Right cardiac atrium (tissue), 5 donors: ENCODE results near the gene RPTOR. TPM values are rescaled to one million over a fixed set of nuclear protein-coding genes. Genes with fewer than 3 reads are reported as not detected.
A peak's percentile ranks its signal among the peaks of the same experiment; 100 is the strongest.
"Not testable (repeated sequence)": the region's sequence is repeated elsewhere in the genome, so short reads cannot be mapped to it uniquely, and the experiment has no call there.

Experiments
- ATAC-seq, 2 donors: fragments of 200-7000 bp; cut with Tn5 transposase; one replicate each; pipeline versions ENCODE4 v1.8.0 to v1.9.1; 2020; ENCODE audit warnings: moderate library complexity in 2 of 2, mild to moderate bottlenecking in 1 of 2
- DNase-seq, 3 donors: peaks; one replicate each; pipeline ENCODE4 v3.0.0-alpha.2; 2020
- H3K27ac ChIP-seq: one replicate; pipeline ENCODE4 v1.5.1; 2013; ENCODE audit warnings: mild to moderate bottlenecking, low read length, control low read depth, moderate library complexity
- H3K27me3 ChIP-seq: one replicate; pipeline ENCODE4 v1.6.1; 2013; ENCODE audit not compliant: control insufficient read depth, insufficient read depth
- H3K4me1 ChIP-seq: one replicate; pipeline ENCODE4 v1.6.1; 2013; ENCODE audit warnings: low read length; ENCODE audit not compliant: control insufficient read depth, insufficient read depth
- H3K4me3 ChIP-seq: one replicate; pipeline ENCODE4 v1.5.1; 2013; ENCODE audit warnings: low read length, control low read depth
- H3K9me3 ChIP-seq: one replicate; pipeline ENCODE4 v1.6.1; 2013; ENCODE audit warnings: low read length; ENCODE audit not compliant: control insufficient read depth
- WGBS: extraction: QIAGEN DNeasy Blood & Tissue Kit; methylation state at CpG from one replicate; pipeline ENCODE4 v1.1.7; 2013; 5-methylcytosine and 5-hydroxymethylcytosine counted together
- intact Hi-C, 4 donors: fragments of 100-400 bp; cut with DNase I; formaldehyde crosslinking; loops; one replicate each; pipeline versions ENCODE4 v1.11.0 to v1.14.0; 2022 to 2023
- polyA plus RNA-seq: library from polyadenylated mRNA; stranded (reverse); fragments of 200-250 nt; gene quantifications from one replicate; pipeline ENCODE4 v1.2.3, GENCODE V29; 2013
- total RNA-seq, 4 donors: library from RNA; stranded (reverse); fragmentation: NEBNext Ultra II Directional; extraction: Animal tissue kit (Norgen Biotek cat#: 25700); gene quantifications; one replicate each; pipeline ENCODE4 v1.2.1, GENCODE V29; 2021
- donor health status: healthy with polysubstance abuse.
- donor health status: DM: no; HTN: yes; CAD: no.
- donor health status: DM: no; HTN: no; CAD: no.
- donor health status: DM: no; HTN: yes; CAD: no; lungs with severe emphysema.
- donor health status: DM: yes; HTN: yes; CAD: no.

RPTOR gene
- total and polyA plus RNA-seq, 5 donors = 15.2 to 27.0 (median 25.3) TPM

GRCh38 chr17:80577876-80578570 lies 33.4 kb downstream of the RPTOR start:
- Histone ChIP-seq H3K4me1 (peaks cover 2% of the 10 kb centered on the region), H3K27ac (no peak overlapping the region), H3K27me3 (no peaks in the 10 kb centered on the region), H3K9me3 (no peaks in the 10 kb centered on the region), H3K4me3 (no peak overlapping the region)
- intact Hi-C loops = loop anchor here in 1 of 4 donors (10.0 kb wide), 1 partner anchor 143 kb away; no protein-coding TSS in a partner anchor
- WGBS = 78% methylated on average over 14 of the region's 14 CpGs
- DNase-seq = no peak
- ATAC-seq = no peak

GRCh38 chr17:80578668-80579388 lies 34.2 kb downstream of the RPTOR start:
- WGBS = 96% methylated on average over 15 of the region's 15 CpGs

GRCh38 chr17:80582165-80582564 lies 37.5 kb downstream of the RPTOR start:
- H3K27ac ChIP-seq = no peak overlapping the region
- DNase-seq (no peak), ATAC-seq (no peak)
- no peaks in the 10 kb centered on the region for H3K27me3 ChIP-seq
- no peaks in the 10 kb centered on the region for H3K9me3 ChIP-seq
- intact Hi-C loops = no loop called here
- no peaks in the 10 kb centered on the region for H3K4me1 ChIP-seq
- no peak overlapping the region for H3K4me3 ChIP-seq
- 91% methylated on average over 6 of the region's 6 CpGs for WGBS

More at GRCh38 chr17:80578668-80579388, 34.2 kb downstream of the RPTOR start:
- not testable (repeated sequence) for H3K9me3 ChIP-seq, H3K27ac ChIP-seq, DNase-seq, H3K4me3 ChIP-seq, H3K27me3 ChIP-seq, H3K4me1 ChIP-seq
- peak in 1 of 2 donors; percentile 28 for ATAC-seq
- intact Hi-C loops = loop anchor here in 1 of 4 donors (10.0 kb wide), 1 partner anchor 144 kb away; no protein-coding TSS in a partner anchor

- Histone ChIP-seq H3K4me1 (no peaks in the 10 kb centered on the region), H3K27me3 (no peaks in the 10 kb centered on the region), H3K9me3 (no peaks in the 10 kb centered on the region), H3K27ac (no peak overlapping the region), H3K4me3 (no peak overlapping the region)
- intact Hi-C loops = no loop called here
- 79% methylated on average over 10 of the region's 10 CpGs for WGBS
- DNase-seq (no peak), ATAC-seq (no peak)
These were observed 39.7 kb downstream of the RPTOR start for GRCh38 chr17:80584176-80584905.

- ATAC-seq = no peak
These were observed 41.5 kb downstream of the RPTOR start for GRCh38 chr17:80585890-80586845.

GRCh38 chr17:80586846-80587228 lies 42.2 kb downstream of the RPTOR start:
- no peak overlapping the region for H3K4me3 ChIP-seq
- H3K9me3 ChIP-seq = no peaks in the 10 kb centered on the region
- H3K27me3 ChIP-seq = no peaks in the 10 kb centered on the region
- ATAC-seq (peak; percentile 14 to 39), DNase-seq (no peak)
- intact Hi-C loops = no loop called here
- no peaks in the 10 kb centered on the region for H3K4me1 ChIP-seq
- 87% methylated on average over 25 of the region's 25 CpGs for WGBS
- H3K27ac ChIP-seq = no peak overlapping the region

More at GRCh38 chr17:80585890-80586845, 41.5 kb downstream of the RPTOR start:
- Histone ChIP-seq H3K27me3 (no peaks in the 10 kb centered on the region), H3K4me3 (no peak overlapping the region), H3K4me1 (no peaks in the 10 kb centered on the region), H3K9me3 (no peaks in the 10 kb centered on the region), H3K27ac (no peak overlapping the region)
- intact Hi-C loops = no loop called here
- DNase-seq = no peak
- WGBS = 79% methylated on average over 24 of the region's 24 CpGs

- no peak for DNase-seq
- intact Hi-C loops = no loop called here
These were observed 44.2 kb downstream of the RPTOR start for GRCh38 chr17:80588702-80589383.

GRCh38 chr17:80591788-80592187 lies 47.1 kb downstream of the RPTOR start:
- intact Hi-C loops = no loop called here
- Histone ChIP-seq H3K27me3 (no peaks in the 10 kb centered on the region), H3K9me3 (no peaks in the 10 kb centered on the region), H3K4me3 (no peak overlapping the region), H3K27ac (no peak overlapping the region), H3K4me1 (no peaks in the 10 kb centered on the region)
- ATAC-seq = no peak
- DNase-seq = no peak
- WGBS = 95% methylated on average over 3 of the region's 3 CpGs

More at GRCh38 chr17:80588702-80589383, 44.2 kb downstream of the RPTOR start:
- Histone ChIP-seq H3K27me3 (no peaks in the 10 kb centered on the region), H3K4me3 (no peak overlapping the region), H3K27ac (no peak overlapping the region), H3K9me3 (no peaks in the 10 kb centered on the region), H3K4me1 (no peaks in the 10 kb centered on the region)
- WGBS = 86% methylated on average over 9 of the region's 9 CpGs
- no peak for ATAC-seq

GRCh38 chr17:80592243-80592642 lies 47.6 kb downstream of the RPTOR start:
- ATAC-seq (no peak), DNase-seq (no peak)
- H3K27me3 ChIP-seq = no peaks in the 10 kb centered on the region
- H3K27ac ChIP-seq = no peak overlapping the region
- no peaks in the 10 kb centered on the region for H3K9me3 ChIP-seq
- H3K4me3 ChIP-seq = no peak overlapping the region
- 66% methylated on average over 5 of the region's 5 CpGs for WGBS
- H3K4me1 ChIP-seq = no peaks in the 10 kb centered on the region
- intact Hi-C loops = no loop called here

GRCh38 chr17:80593181-80593580 lies 48.5 kb downstream of the RPTOR start:
- WGBS = 92% methylated on average over 8 of the region's 8 CpGs
- ATAC-seq (no peak), DNase-seq (no peak)
- Histone ChIP-seq H3K9me3 (no peaks in the 10 kb centered on the region), H3K27ac (no peak overlapping the region), H3K27me3 (no peaks in the 10 kb centered on the region), H3K4me1 (no peaks in the 10 kb centered on the region), H3K4me3 (no peak overlapping the region)
- intact Hi-C loops = no loop called here
